Stimulated activated CD4-positive, alpha-beta T cell treated with anti-CD3 and anti-CD28 coated beads, Interleukin-1b, Interleukin-23, amount 100 ng/mL, for 1 hour (primary cell): Measurements from ENCODE around the gene DPP10.

Experiments used
- DNase-seq, 2 donors: peaks; one replicate each; pipeline ENCODE4 v3.0.0-alpha.2; 2020; ENCODE audit warnings: low read depth in 2 of 2

DPP10 gene

GRCh38 chr2:115694651-115695050, 1252.2 kb downstream of the DPP10 start:
- no peak for DNase-seq

DNA sequence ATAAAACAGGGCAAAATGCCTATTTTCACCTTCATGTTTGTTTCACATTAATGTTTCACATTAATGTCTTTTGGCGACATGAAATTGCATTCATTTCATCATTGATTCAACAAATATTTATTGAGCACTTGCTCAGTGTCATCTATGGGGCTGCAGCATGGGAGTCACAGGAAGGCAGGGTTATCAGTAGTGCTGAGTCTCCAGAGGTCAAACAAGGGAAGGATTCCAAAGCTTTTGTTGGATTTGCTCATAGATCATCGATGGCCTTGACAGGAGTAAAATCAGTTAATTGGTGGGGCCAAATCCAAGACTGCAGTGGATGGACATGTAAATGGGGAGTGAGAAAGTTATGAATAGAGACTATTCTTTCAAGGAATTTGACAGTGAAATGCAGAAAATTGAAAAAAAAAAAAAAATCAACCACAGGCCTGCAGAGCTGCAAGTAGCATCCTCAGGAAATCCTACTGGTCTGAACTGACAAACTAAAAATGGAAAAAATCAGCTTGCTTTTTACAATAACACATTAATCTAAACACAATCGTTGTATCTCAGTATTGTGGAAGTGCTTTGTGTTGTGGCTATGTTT, 1290.8 kb downstream of the DPP10 start:
- DNase-seq = no peak

DNA sequence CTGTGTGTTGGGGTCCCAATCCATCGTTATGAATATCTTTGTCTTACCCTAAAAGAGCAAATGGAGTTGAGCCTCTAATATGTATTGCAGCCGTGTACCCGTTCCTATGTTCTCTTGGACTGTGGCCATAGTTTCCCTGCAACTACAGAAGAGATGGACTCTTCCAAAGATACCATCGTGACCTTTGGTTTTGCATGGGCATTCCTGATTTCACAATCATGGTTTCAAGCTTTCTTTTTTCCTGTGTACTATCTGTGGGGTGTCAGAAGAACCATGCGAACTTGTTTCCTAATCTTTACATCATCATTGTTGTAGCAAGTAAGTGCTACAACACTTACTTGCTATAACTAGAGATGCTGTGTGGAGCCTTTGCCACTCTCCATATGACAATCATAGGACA, 1295.7 kb downstream of the DPP10 start:
- no peak for DNase-seq

- no peak for DNase-seq
These were observed 1297.1 kb downstream of the DPP10 start for GRCh38 chr2:115739574-115739973.

DNA sequence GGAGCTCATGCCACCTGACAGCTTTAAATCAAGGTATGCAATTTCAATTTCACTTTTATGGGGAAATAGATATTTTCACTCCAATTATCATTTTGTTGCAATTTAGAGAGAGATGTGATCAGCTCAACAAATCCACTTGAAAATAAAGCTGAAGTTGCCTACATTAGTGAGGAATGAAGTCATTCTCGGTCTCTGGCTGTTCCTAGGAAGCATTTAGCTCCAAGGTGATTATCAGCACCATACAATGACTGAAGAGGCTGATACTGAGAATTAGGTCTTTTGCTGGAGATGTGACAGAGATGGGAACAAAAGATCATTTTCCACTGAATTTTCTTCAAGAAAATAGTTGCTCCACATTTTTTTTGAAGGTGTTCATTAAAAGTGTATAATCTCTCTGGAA, 1303.7 kb downstream of the DPP10 start:
- no peak for DNase-seq

DNA sequence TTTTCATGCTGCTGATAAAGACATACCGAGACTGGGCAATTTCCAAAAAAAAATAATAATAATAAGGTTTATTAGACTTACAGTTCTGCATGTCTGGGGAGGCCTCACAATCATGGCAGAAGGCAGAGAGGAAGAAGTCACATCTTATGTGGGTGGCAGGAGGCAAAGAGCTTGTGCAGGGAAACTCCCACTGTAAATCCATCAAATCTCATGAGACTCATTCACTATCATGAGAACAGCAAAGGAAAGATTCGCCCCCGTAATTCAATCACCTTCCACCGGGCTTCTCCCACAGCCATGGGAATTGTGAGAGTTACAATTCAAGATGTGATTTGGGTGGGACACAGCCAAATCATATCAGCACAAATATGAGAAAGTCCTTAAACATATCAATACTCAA, 1314.8 kb downstream of the DPP10 start:
- DNase-seq = no peak

DNA sequence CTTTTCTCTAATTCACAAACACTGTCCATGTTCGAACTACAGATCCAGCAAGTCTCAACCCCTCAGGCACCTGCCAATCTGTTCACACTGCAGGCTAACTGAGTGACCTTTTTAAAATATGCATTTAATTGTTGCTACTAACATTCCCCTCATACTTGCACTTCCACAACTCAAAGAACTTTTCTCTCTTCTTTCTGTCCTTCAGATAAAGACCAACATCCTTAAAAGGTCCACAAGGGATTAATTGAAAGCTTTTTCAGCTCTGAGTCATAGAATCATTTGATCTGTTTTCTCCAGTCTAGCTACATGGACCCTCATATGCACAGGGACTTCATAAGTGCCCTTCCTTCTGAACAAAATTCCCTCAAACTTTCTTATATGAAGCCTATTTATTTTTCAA, 1321.2 kb downstream of the DPP10 start:
- no peak for DNase-seq

- DNase-seq = no peak
These were observed 1329.1 kb downstream of the DPP10 start for GRCh38 chr2:115771516-115771915.

GRCh38 chr2:115774361-115774760, 1331.9 kb downstream of the DPP10 start:
- no peak for DNase-seq

DNA sequence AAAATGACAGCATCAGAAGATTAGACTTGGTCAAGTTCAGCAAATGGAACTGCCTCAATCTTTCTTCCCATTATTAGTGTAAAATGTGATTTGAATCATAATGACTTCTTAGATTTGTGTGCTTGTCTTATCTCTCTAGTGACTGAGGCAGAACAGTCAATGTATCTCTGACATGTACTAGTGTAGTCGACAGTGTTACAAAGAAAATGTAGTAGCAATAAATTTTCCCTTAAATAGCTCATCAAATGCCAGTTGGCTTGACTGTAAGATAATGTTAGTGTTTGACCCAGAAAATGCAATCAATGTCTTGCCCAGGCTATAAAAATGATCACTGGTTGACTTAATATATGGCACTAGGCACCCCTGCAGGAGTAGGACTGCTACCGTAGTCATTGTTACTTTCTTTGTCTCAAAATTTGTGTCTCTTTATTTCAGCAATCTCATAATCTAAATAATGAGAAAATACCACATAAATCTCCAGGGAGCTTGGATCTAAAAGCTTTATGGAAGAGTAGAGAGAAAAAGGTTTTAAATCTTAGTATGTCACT, 1336.7 kb downstream of the DPP10 start:
- no peak for DNase-seq

DNA sequence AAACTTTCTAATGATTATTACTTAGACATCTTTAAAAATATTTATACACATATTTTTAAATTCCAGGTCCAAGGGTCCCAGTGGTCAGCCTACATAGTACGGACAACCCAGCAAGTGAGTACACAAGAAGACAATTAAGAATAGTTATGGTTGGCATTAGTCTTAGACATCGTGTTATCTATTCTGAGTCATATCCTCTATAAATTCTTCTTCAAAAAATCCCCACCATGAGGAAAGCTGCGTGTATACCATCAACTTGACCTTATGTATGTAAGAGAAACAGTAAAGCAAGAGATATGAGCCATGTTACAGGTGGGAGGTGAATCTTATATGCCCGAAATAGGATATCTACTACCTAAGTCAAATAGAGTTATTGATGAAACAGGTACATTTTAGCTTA, 1339.8 kb downstream of the DPP10 start:
- DNase-seq = no peak

DNA sequence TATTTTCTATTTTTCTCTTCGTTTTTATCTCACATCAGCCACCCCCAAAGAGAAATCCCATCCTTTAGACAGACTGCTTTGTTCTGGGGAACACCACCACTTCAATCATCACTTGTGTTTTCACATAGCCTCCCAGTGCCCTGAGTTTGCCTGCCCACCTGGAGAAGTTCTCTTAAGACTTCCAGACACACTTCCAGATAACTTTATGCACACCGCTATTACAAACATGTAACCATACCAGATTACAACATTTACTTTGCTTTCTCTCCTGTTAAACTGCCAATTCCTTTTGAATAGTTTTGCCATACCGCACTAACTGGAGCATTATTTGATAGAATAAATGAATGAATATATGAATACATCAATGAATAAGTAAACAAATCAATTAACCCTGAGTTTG, 1353.6 kb downstream of the DPP10 start:
- no peak for DNase-seq

DNA sequence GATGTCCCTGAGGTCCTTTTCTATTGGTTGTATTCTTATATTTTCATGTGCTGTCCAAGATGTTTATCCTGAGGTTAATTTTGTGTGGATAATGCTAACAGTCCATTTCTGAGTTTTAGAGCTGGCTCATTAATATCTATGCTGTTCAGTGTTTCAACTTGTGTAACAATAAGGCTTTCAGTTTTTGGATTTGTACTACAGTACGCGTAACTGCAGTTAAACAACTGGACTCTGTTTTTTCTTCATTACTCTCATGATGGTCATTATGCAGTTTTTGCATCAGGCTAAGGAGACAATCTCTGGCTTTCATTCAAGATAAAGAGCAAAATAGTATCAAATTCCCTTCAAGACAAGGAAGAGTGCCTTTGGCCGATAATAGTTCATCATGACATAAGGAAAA, 1364.8 kb downstream of the DPP10 start:
- no peak for DNase-seq

DNA sequence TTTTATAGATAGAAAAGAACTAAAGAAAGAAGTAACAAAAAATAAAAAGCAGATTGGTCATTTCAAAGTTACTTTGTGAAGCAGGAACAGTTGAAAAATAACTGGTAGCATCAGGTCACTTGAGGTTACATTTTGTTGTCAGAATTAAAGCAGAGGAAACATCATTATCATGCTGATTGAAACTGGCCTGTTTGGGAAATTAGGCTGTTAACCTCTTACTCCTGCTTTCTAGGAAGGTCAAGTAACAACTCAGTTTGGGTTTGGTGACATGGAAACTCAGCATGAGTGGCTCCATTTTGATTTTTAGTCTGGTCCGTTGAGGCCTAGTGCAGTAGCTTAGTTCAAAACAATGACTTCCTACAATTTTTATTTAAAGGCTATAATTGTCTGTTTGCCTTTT, 1383.5 kb downstream of the DPP10 start:
- no peak for DNase-seq

GRCh38 chr2:115833196-115833595, 1390.8 kb downstream of the DPP10 start:
- no peak for DNase-seq

GRCh38 chr2:115838539-115838938, 1396.1 kb downstream of the DPP10 start:
- no peak for DNase-seq

DNA sequence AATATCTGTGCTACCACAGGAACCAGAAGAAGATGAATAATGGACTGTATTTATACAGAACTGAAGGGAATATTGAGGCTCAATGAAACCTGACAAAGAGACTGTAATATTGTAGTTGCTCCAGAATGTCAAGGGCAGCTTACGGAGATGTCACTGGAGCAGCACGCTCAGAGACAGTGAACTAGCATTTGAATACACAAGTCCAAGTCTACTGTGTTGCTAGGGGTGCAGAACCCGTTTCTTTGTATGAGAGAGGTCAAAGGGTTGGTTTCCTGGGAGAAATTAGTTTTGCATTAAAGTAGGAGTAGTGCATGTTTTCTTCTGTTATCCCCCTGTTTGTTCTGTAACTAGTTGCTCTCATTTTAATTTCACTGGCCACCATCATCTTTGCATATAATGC, 1399.9 kb downstream of the DPP10 start:
- no peak for DNase-seq

GRCh38 chr2:115848192-115848591, 1405.8 kb downstream of the DPP10 start:
- no peak for DNase-seq

GRCh38 chr2:115867024-115867423, 1424.6 kb downstream of the DPP10 start:
- DNase-seq = no peak

DNA sequence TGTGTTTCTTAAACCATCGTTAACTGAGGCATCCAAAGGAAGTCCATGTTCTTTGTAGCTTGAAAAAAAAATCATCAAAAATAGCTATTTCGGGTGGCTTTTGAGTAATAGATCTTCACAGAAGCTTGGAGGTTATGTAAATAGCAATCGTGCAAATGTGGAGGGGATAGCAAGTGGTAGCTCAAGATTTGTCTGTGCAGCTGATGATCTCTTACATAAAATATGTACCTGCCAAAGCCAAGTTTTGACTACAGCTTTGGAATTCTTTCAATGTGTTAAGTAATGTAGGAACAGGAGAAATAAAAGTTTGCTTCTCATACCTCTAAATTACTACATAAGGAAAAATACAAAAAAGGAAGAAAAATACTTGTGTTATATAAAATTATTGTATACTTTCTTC, 1432.0 kb downstream of the DPP10 start:
- no peak for DNase-seq

- no peak for DNase-seq
These were observed 1438.1 kb downstream of the DPP10 start for GRCh38 chr2:115880558-115880957.

DNA sequence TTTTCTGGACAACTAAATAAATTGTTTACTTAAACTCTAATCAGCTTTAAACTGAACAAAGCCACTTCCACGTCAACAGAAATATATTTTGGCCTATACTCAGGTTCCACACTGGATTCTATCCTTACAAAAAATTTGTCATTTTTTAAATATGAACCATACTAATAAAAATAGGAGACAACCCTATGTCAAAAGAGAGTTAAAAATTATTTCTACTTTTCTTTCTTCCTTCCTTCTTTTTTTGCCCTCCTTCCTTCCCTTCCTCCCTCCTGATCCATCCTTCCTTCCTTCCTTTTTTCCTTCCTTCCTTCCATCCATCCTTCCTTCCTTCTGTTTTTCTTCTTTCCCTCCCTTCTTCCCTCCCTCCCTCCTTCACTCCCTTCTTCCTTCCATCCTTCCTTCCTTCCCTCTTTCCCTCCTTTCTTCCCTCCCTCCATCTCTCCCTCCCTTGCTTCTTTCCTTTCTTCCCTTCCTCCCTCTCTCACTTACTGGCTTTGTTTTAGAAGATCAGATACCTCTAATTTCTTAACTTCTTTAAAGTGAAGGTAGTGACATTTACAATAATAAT, 1444.9 kb downstream of the DPP10 start:
- no peak for DNase-seq
